ENCODE measurements around the gene LGI4.
"Not testable (repeated sequence)": the region's sequence is repeated elsewhere in the genome, so short reads cannot be mapped to it uniquely, and the experiment has no call there.

The LGI4 gene

GRCh38 chr19:35160629-35161433 lies 26.0 kb upstream of the LGI4 start:
- no peak for DNase-seq

- no peak for DNase-seq
Observed at GRCh38 chr19:35159606-35160005, 24.7 kb upstream of the LGI4 start.

GRCh38 chr19:35157431-35157830 lies 22.6 kb upstream of the LGI4 start:
- no peak for DNase-seq

GRCh38 chr19:35156673-35157014 lies 21.8 kb upstream of the LGI4 start:
- DNase-seq, result no peak

GRCh38 chr19:35155981-35156672 lies 21.3 kb upstream of the LGI4 start:
- DNase-seq, result no peak

- peak; percentile 27 to 41 for DNase-seq
Observed at GRCh38 chr19:35155441-35155840, 20.6 kb upstream of the LGI4 start.

- DNase-seq, result peak; percentile 80 to 85
Observed at GRCh38 chr19:35154525-35155406, 19.9 kb upstream of the LGI4 start, which contains the start of gene FXYD5. FXYD5 (plus strand) TSS chr19:35154735; CDS start chr19:35155551, 816 bp downstream.

- peak in 1 of 2 donors; percentile 35 for DNase-seq
Observed at GRCh38 chr19:35153701-35154524, 19.1 kb upstream of the LGI4 start.

- not testable (repeated sequence) for DNase-seq
Observed at GRCh38 chr19:35153129-35153522, 18.3 kb upstream of the LGI4 start.

- DNase-seq, result no peak
Observed at GRCh38 chr19:35151273-35152065, 16.6 kb upstream of the LGI4 start.

GRCh38 chr19:35150445-35150844 lies 15.6 kb upstream of the LGI4 start:
- no peak for DNase-seq

GRCh38 chr19:35149463-35149862 lies 14.6 kb upstream of the LGI4 start:
- no peak for DNase-seq

- peak; percentile 40 to 46 for DNase-seq
Observed at GRCh38 chr19:35146746-35147459, 12.0 kb upstream of the LGI4 start.

- DNase-seq, result no peak
Observed at GRCh38 chr19:35144600-35145436, 10.0 kb upstream of the LGI4 start.

GRCh38 chr19:35144259-35144599 lies 9.4 kb upstream of the LGI4 start:
- no peak for DNase-seq

GRCh38 chr19:35143818-35144217 lies 9.0 kb upstream of the LGI4 start:
- no peak for DNase-seq

GRCh38 chr19:35143231-35143715 lies 8.4 kb upstream of the LGI4 start, which contains the start of gene FXYD7:
FXYD7 (plus strand) TSS chr19:35143255; CDS start chr19:35143334, 79 bp downstream.
- DNase-seq, result no peak

GRCh38 chr19:35142606-35143230 lies 7.9 kb upstream of the LGI4 start:
- DNase-seq, result peak in 1 of 2 donors; percentile 39
